DND-41 (cell line): Measurements from ENCODE around the gene ATP6V1F.
A peak's percentile ranks its signal among the peaks of the same experiment; 100 is the strongest.

Source experiments
- ATAC-seq: fragments of 200-7000 bp; cut with Tn5 transposase; 3 replicates; pipeline ENCODE4 v1.9.1; 2021; ENCODE audit warnings: low read depth; ENCODE audit not compliant: insufficient read depth
- DNase-seq: peaks from one replicate; pipeline ENCODE4 v3.0.0-alpha.2; 2020
- H2AFZ ChIP-seq: 2 replicates; pipeline ENCODE4 v1.6.0; 2012; ENCODE audit warnings: low read depth, low read length
- H3K27ac ChIP-seq: 2 replicates; pipeline ENCODE4 v1.5.1; 2012; ENCODE audit warnings: low read length, inconsistent platforms
- H3K27me3 ChIP-seq: fragments of 200-600 bp; sonication (generic); 2 replicates; pipeline ENCODE4 v1.6.0; 2012; ENCODE audit warnings: low read length, mild to moderate bottlenecking, inconsistent platforms; ENCODE audit not compliant: insufficient read depth, poor library complexity
- H3K36me3 ChIP-seq: 2 replicates; pipeline ENCODE4 v1.5.1; 2012; ENCODE audit warnings: low read length, inconsistent platforms; ENCODE audit not compliant: insufficient read depth
- H3K4me1 ChIP-seq: 2 replicates; pipeline ENCODE4 v1.5.1; 2012; ENCODE audit warnings: mild to moderate bottlenecking, low read length; ENCODE audit not compliant: insufficient read depth
- H3K4me2 ChIP-seq: 2 replicates; pipeline ENCODE4 v1.6.0; 2012; ENCODE audit warnings: mild to moderate bottlenecking, moderate library complexity, low read length, inconsistent platforms; ENCODE audit not compliant: insufficient read depth
- H3K4me3 ChIP-seq, 2 experiments: fragments of 200-600 bp in 1 of 2; shearing (Covaris generic) in 1 of 2; 2 replicates each; pipeline ENCODE4 v1.5.1; 2012 to 2016; ENCODE audit warnings: inconsistent platforms in 2 of 2, low read length in 2 of 2, mild to moderate bottlenecking in 2 of 2, low read depth in 1 of 2, moderate library complexity in 1 of 2
- H3K79me2 ChIP-seq: 2 replicates; pipeline ENCODE4 v1.6.0; 2012; ENCODE audit warnings: low read length, inconsistent platforms; ENCODE audit not compliant: insufficient read depth
- H3K9ac ChIP-seq: 2 replicates; pipeline ENCODE4 v1.6.0; 2012; ENCODE audit warnings: low read depth, mild to moderate bottlenecking, inconsistent platforms, low read length, moderate library complexity
- H3K9me3 ChIP-seq: 2 replicates; pipeline ENCODE4 v1.5.1; 2012; ENCODE audit warnings: low read length, moderate library complexity, mild to moderate bottlenecking, inconsistent platforms; ENCODE audit not compliant: insufficient read depth, severe bottlenecking
- H4K20me1 ChIP-seq: 2 replicates; pipeline ENCODE4 v1.6.0; 2012; ENCODE audit warnings: low read length; ENCODE audit not compliant: insufficient read depth
- EZH2 ChIP-seq: IDR thresholded peaks from 3 replicates; pipeline ENCODE4 v1.6.1; 2012; ENCODE audit warnings: borderline replicate concordance, low read depth, mild to moderate bottlenecking, moderate library complexity, low read length, inconsistent platforms; ENCODE audit not compliant: severe bottlenecking
- TF ChIP-seq, protein P1 (sequence below): IDR thresholded peaks from 2 replicates; pipeline ENCODE4 v1.5.1; 2012; ENCODE audit warnings: borderline replicate concordance, low read length, moderate library complexity, mild to moderate bottlenecking; ENCODE audit not compliant: poor library complexity, severe bottlenecking; ENCODE audit errors: extremely low read depth

The ATP6V1F gene, protein sequence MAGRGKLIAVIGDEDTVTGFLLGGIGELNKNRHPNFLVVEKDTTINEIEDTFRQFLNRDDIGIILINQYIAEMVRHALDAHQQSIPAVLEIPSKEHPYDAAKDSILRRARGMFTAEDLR

DNA sequence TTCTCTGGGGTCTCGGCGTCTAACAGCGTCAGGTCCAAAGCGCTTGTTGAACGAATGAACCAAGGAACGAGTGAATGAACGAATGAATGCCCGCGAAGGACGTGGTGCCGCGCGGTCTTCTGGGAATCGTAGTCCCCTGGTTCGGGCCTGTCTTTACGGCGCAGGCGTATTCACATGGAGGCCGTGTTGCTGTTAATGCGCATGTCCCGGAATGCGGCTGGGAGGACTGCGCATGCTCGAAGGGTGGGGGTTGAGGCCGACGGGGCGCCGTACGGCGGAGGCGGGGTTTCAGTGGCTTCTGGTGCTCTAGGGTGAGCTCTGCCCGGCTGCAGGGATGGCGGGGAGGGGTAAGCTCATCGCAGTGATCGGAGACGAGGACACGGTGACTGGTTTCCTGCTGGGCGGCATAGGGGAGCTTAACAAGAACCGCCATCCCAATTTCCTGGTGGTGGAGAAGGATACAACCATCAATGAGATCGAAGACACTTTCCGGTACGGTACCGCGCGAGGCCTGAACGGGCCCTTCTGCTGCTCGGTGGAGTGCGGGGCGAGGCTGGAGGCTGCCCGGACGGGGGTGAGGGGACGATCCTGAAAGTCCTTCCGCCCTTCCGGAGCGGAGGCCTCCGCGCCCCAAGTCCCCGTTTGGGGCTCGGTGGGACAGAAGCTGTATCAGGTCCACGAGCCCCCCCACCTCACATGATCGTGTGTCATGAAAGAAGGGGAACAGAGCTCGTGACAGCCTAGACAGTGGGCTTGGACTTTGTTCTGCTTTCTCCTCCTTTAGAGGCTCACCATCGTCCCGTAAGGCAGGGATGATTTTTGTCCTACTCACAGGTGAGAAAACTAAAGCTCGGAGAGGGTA lies at the start of gene ATP6V1F:
Gene ATP6V1F (plus strand): TSS at position 286 of the 862 bp plus-strand sequence. CDS start 49 bp downstream, at position 335.
- Histone ChIP-seq H2AFZ (peak within 1 kb of the TSS; percentile 91), H4K20me1 (peaks cover 18% of the 10 kb centered on the region; the same call in 1 of the 2 replicates), H3K4me3 (peak within 1 kb of the TSS; percentile 39 to 69; a peak in 3 of 4 replicates), H3K4me1 (peaks cover 18% of the 10 kb centered on the region), H3K9me3 (no peaks in the 10 kb centered on the region), H3K27ac (peak within 1 kb of the TSS; percentile 77), H3K79me2 (peaks cover 24% of the 10 kb centered on the region), H3K4me2 (peak within 1 kb of the TSS; percentile 67), H3K9ac (peak within 1 kb of the TSS; percentile 70), H3K27me3 (no peaks in the 10 kb centered on the region), H3K36me3 (peaks cover 25% of the 10 kb centered on the region)
- DNase-seq (peak; percentile 99), ATAC-seq (peak; percentile 91)
- no peak for TF ChIP-seq EZH2
- TF ChIP-seq, protein P1, sequence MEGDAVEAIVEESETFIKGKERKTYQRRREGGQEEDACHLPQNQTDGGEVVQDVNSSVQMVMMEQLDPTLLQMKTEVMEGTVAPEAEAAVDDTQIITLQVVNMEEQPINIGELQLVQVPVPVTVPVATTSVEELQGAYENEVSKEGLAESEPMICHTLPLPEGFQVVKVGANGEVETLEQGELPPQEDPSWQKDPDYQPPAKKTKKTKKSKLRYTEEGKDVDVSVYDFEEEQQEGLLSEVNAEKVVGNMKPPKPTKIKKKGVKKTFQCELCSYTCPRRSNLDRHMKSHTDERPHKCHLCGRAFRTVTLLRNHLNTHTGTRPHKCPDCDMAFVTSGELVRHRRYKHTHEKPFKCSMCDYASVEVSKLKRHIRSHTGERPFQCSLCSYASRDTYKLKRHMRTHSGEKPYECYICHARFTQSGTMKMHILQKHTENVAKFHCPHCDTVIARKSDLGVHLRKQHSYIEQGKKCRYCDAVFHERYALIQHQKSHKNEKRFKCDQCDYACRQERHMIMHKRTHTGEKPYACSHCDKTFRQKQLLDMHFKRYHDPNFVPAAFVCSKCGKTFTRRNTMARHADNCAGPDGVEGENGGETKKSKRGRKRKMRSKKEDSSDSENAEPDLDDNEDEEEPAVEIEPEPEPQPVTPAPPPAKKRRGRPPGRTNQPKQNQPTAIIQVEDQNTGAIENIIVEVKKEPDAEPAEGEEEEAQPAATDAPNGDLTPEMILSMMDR = no peak

DNA sequence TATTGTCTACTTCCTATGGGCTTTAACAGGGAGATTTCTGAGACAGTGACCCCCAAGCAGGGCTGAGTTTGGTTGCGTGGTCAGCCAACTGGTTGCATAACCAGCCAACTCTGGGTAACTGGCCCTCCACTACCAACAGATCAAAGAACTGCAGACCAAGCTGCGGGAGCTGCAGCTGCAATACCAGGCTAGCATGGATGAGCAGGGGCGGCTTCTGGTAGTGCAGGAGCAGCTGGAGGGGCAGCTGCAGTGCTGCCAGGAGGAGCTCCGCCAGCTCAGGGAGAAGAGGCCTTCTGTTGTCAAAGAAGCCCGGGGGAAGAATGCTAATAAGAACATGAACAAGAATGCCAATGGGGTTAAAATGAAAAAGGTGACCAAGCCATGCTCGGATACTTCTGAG lies 48.2 kb upstream of the ATP6V1F start:
- H3K27ac ChIP-seq = no peak overlapping the region
- H2AFZ ChIP-seq = no peak overlapping the region
- no peaks in the 10 kb centered on the region for H3K79me2 ChIP-seq
- 0 out of 2 replicates have a peak, but pooled peaks cover 4% of the 10 kb centered on the region for H3K36me3 ChIP-seq
- ATAC-seq (no peak), DNase-seq (no peak)
- no peaks in the 10 kb centered on the region for H3K27me3 ChIP-seq
- H3K9me3 ChIP-seq = no peaks in the 10 kb centered on the region
- H3K9ac ChIP-seq = no peak overlapping the region
- no peaks in the 10 kb centered on the region for H3K4me1 ChIP-seq
- H4K20me1 ChIP-seq = no peaks in the 10 kb centered on the region; the same call in 1 of the 2 replicates
- no peak overlapping the region for H3K4me2 ChIP-seq
- TF ChIP-seq, protein P1 = no peak
- no peak overlapping the region for H3K4me3 ChIP-seq

DNA sequence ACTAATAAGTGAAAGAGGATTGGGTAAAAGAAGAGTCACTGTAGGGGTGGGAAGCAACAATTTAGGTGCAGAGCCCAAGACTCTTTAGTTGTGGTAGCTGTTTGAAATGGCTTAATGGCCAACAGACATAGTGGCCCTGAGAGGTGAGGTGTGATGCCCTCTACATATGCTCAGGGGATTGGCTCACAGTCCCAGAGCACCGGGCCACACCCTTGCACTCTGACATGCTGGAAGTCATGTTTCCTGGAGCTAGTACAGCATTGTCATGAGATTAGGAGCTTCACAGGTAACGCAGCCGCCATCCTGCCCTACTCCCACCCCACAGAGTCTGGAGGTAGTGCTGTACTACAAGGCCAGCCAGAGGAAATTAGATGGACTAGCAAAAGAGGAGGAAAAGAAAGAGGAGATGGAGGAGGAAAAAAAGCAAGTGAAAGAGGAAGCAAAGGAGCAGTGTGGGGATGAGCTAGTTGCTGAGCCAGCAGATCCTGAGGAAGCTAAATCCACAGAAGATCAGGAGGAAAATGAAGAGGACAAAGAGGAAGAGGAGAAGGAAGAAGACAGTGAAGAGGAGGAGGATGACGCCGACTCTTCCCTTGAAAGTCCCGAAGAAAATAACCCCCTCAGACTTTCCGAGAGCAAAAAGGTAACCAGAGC lies 47.2 kb upstream of the ATP6V1F start:
- no peaks in the 10 kb centered on the region for H3K79me2 ChIP-seq
- DNase-seq (no peak), ATAC-seq (no peak)
- no peaks in the 10 kb centered on the region for H3K9me3 ChIP-seq
- H3K9ac ChIP-seq = no peak overlapping the region
- no peaks in the 10 kb centered on the region for H3K4me1 ChIP-seq
- H4K20me1 ChIP-seq = no peaks in the 10 kb centered on the region; the same call in 1 of the 2 replicates
- no peaks in the 10 kb centered on the region for H3K27me3 ChIP-seq
- no peak overlapping the region for H2AFZ ChIP-seq
- 0 out of 2 replicates have a peak, but pooled peaks cover 1% of the 10 kb centered on the region for H3K36me3 ChIP-seq
- H3K4me2 ChIP-seq = no peak overlapping the region
- H3K4me3 ChIP-seq = no peak overlapping the region
- no peak overlapping the region for H3K27ac ChIP-seq
- TF ChIP-seq, protein P1 = no peak
- no peak for TF ChIP-seq EZH2
